Nephron progenitor cell (in vitro differentiated cells): ENCODE results near the gene MCAT.
"Not testable (repeated sequence)": the region's sequence is repeated elsewhere in the genome, so short reads cannot be mapped to it uniquely, and the experiment has no call there.

ENCODE experiments used
- DNase-seq: peaks from one replicate; pipeline ENCODE4 v3.0.0; 2021
- H3K27ac Mint-ChIP-seq: 2 replicates; pipeline ENCODE4 v1.8.0; 2021; ENCODE audit warnings: mild to moderate bottlenecking, moderate library complexity, mixed read lengths
- H3K27me3 Mint-ChIP-seq: 2 replicates; pipeline ENCODE4 v1.8.0; 2021; ENCODE audit warnings: mild to moderate bottlenecking, low read depth, mixed read lengths; ENCODE audit not compliant: poor library complexity
- H3K36me3 Mint-ChIP-seq: 2 replicates; pipeline ENCODE4 v1.8.0; 2021; ENCODE audit warnings: low read depth, mixed read lengths
- H3K4me1 Mint-ChIP-seq: 2 replicates; pipeline ENCODE4 v1.8.0; 2021; ENCODE audit warnings: mixed read lengths
- H3K4me3 Mint-ChIP-seq: 2 replicates; pipeline ENCODE4 v1.8.0; 2021; ENCODE audit warnings: mild to moderate bottlenecking, moderate library complexity, mixed read lengths
- H3K9me3 Mint-ChIP-seq: 2 replicates; pipeline ENCODE4 v1.8.0; 2021; ENCODE audit warnings: mild to moderate bottlenecking, moderate library complexity, mixed read lengths
- TF ChIP-seq, protein P1 (sequence below): fragments of 200-600 bp; sonication (generic); IDR thresholded peaks from 2 replicates; pipeline ENCODE4 v1.5.0; 2021; ENCODE audit warnings: antibody characterized with exemption

MCAT gene

DNA sequence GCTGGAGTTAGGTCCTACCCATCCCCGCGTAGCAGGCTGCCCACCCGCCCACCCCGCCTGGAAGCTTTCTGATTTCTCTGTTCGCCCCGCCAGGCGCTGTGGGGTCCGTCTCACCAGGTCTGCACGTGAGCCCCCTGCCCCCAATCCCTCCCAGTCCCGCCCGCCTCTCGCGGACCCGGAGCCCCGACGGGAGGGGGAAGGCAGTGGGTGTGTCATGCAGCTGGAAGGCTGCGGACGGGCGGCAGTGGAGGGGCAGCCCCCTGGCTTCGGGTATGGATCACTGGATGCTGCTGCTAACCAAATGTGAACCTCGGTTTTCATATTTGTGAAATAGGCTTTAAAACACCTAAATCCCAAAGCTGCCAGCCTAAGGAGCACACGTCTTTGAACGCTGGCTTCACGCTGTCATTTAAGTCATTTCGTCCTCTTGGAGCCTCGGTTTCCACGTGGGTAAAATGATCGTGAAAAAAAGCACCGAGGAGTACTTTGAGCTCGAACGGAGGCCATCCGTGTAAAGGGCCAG lies 33.2 kb downstream of the MCAT start:
- no peaks in the 10 kb centered on the region for H3K9me3 Mint-ChIP-seq
- H3K4me1 Mint-ChIP-seq = peaks cover 16% of the 10 kb centered on the region
- no peaks in the 10 kb centered on the region for H3K36me3 Mint-ChIP-seq
- peak; percentile 51 for DNase-seq
- H3K27me3 Mint-ChIP-seq = peaks cover 90% of the 10 kb centered on the region
- H3K27ac Mint-ChIP-seq = no peak overlapping the region
- TF ChIP-seq, protein P1, sequence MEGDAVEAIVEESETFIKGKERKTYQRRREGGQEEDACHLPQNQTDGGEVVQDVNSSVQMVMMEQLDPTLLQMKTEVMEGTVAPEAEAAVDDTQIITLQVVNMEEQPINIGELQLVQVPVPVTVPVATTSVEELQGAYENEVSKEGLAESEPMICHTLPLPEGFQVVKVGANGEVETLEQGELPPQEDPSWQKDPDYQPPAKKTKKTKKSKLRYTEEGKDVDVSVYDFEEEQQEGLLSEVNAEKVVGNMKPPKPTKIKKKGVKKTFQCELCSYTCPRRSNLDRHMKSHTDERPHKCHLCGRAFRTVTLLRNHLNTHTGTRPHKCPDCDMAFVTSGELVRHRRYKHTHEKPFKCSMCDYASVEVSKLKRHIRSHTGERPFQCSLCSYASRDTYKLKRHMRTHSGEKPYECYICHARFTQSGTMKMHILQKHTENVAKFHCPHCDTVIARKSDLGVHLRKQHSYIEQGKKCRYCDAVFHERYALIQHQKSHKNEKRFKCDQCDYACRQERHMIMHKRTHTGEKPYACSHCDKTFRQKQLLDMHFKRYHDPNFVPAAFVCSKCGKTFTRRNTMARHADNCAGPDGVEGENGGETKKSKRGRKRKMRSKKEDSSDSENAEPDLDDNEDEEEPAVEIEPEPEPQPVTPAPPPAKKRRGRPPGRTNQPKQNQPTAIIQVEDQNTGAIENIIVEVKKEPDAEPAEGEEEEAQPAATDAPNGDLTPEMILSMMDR = no peak
- peak overlapping the region; percentile 82 for H3K4me3 Mint-ChIP-seq

DNA sequence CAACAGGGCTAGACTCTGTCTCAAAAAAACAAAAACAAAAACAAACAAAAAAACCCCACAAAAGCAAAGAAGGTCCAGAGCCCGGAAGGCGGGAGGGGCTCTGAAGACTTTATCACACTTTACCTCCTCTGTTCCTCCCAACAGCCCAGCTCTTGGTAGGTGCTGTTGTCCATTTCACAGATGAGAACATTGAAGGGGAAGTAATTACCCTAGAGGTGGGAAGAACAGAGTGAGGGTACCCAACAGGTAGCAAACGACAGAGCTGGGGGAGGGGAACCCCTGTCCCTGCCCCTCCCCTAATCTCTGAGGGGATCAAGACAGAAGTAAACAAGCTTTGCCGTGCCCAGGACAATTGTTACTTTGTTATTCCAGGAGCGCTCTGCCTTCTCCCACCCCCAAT lies 33.7 kb downstream of the MCAT start:
- no peak for DNase-seq
- Mint-ChIP-seq H3K4me1 (peaks cover 20% of the 10 kb centered on the region), H3K9me3 (no peaks in the 10 kb centered on the region), H3K27me3 (peaks cover 86% of the 10 kb centered on the region), H3K36me3 (no peaks in the 10 kb centered on the region), H3K4me3 (peak overlapping the region; percentile 54), H3K27ac (no peak overlapping the region)
- TF ChIP-seq, protein P1 = no peak

- Mint-ChIP-seq H3K27me3 (peaks cover 54% of the 10 kb centered on the region), H3K9me3 (no peaks in the 10 kb centered on the region), H3K36me3 (no peaks in the 10 kb centered on the region), H3K27ac (no peak overlapping the region), H3K4me1 (peaks cover 36% of the 10 kb centered on the region), H3K4me3 (no peak overlapping the region)
- TF ChIP-seq, protein P1 = no peak
- no peak for DNase-seq
These were observed 36.9 kb downstream of the MCAT start for GRCh38 chr22:43106302-43106701.

GRCh38 chr22:43104950-43105349 lies 38.2 kb downstream of the MCAT start:
- peaks cover 36% of the 10 kb centered on the region for H3K4me1 Mint-ChIP-seq
- H3K4me3 Mint-ChIP-seq, H3K9me3 Mint-ChIP-seq, DNase-seq, H3K36me3 Mint-ChIP-seq: not testable (repeated sequence)
- peak overlapping the region; percentile 88 for H3K27ac Mint-ChIP-seq
- H3K27me3 Mint-ChIP-seq = peaks cover 43% of the 10 kb centered on the region

- H3K4me3 Mint-ChIP-seq, H3K9me3 Mint-ChIP-seq, H3K36me3 Mint-ChIP-seq: not testable (repeated sequence)
- peak; percentile 31 for DNase-seq
- H3K27ac Mint-ChIP-seq = peak overlapping the region; percentile 83
- peaks cover 36% of the 10 kb centered on the region for H3K27me3 Mint-ChIP-seq
- peaks cover 36% of the 10 kb centered on the region for H3K4me1 Mint-ChIP-seq
These were observed 39.1 kb downstream of the MCAT start for GRCh38 chr22:43104056-43104625.

DNA sequence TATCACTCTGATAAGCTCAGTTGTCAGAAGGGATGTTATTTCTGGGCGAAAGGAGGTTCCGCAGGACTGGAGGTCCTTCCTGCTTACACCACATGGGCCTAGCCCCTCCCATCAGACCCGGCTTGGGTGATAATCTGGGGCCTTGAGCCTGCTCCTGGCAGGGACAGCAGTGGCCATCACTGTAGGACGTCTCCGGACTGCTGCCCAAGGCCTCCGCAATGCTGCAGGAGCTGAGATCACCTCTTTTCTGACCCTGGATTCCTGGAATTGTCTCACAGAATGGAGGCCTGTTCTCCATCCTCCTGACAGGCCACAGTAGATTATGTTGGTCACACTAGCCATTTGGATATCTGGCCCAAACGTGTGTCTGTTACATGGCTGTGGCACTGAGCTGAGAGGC lies 41.9 kb downstream of the MCAT start:
- TF ChIP-seq, protein P1 = no peak
- no peak overlapping the region for H3K4me3 Mint-ChIP-seq
- peaks cover 12% of the 10 kb centered on the region for H3K27me3 Mint-ChIP-seq
- H3K27ac Mint-ChIP-seq = peak overlapping the region; percentile 45
- H3K4me1 Mint-ChIP-seq = peaks cover 36% of the 10 kb centered on the region
- no peaks in the 10 kb centered on the region for H3K36me3 Mint-ChIP-seq
- DNase-seq = no peak
- H3K9me3 Mint-ChIP-seq = peaks cover 8% of the 10 kb centered on the region

- DNase-seq = no peak
- H3K27me3 Mint-ChIP-seq = peaks cover 4% of the 10 kb centered on the region
- no peak overlapping the region for H3K27ac Mint-ChIP-seq
- TF ChIP-seq, protein P1 = no peak
- peaks cover 35% of the 10 kb centered on the region for H3K4me1 Mint-ChIP-seq
- peaks cover 16% of the 10 kb centered on the region for H3K9me3 Mint-ChIP-seq
- H3K36me3 Mint-ChIP-seq = peaks cover 6% of the 10 kb centered on the region
- H3K4me3 Mint-ChIP-seq = no peak overlapping the region
These were observed 43.0 kb downstream of the MCAT start for GRCh38 chr22:43100225-43100624.
